ENCODE data around the gene GALNT2. TPM values are rescaled to one million over a fixed set of nuclear protein-coding genes. Genes with fewer than 3 reads are reported as not detected.

The GALNT2 gene
- total RNA-seq, 1 experiment from 2014 or later, result 152 TPM

DNA sequence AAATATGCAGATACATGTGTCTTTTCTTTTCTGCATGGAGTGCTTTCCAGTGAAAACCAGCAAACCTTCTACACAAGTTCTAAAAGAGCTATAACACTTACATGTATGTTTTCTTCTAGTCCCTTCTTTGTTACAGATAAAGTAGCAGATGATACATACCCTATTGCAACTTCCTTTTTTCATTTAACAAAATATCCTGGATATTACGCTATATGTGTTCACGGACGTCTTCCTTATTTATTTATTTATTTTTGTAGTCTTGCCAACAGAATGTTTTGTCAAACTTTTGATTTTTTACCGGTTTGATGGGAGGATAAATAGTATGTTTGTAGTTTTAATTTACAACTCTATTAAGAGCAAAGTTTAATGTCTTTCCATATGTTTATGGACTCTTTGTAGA, 5.2 kb upstream of the GALNT2 start:
- Histone ChIP-seq H3K9me3 (ENCODE audit: control insufficient read depth, insufficient read depth, low read depth, low read length) (no peaks in the 10 kb centered on the region), H3K36me3 (ENCODE audit: control insufficient read depth, insufficient read depth, low read length) (no peaks in the 10 kb centered on the region), H3K27ac (ENCODE audit: low read length) (no peak overlapping the region), H3K4me3 (ENCODE audit: low read depth in 2 of 2, low read length in 2 of 2) (no peak overlapping the region), H3K27me3 (ENCODE audit: control insufficient read depth, insufficient read depth, low read length) (no peaks in the 10 kb centered on the region), H3K4me1 (ENCODE audit: control insufficient read depth, insufficient read depth, low read length) (peaks cover 11% of the 10 kb centered on the region)
- ChIA-PET CTCF (no interaction called here), POLR2A (no interaction called here)
- no TSS peak for BruUV-seq (replicated peaks)
- in situ Hi-C loops (cut with HindIII; ENCODE audit: low pct_unique_long_range_greater_than_20kb, low sequenced_read_pairs) (no loop called here), intact Hi-C loops (cut with micrococcal nuclease; ENCODE audit: unreplicated experiment) (loop anchor here (10.0 kb wide), 1 partner anchor 397 kb away; no protein-coding TSS in a partner anchor)
- ATAC-seq, result no peak
- TF ChIP-seq, protein P1, sequence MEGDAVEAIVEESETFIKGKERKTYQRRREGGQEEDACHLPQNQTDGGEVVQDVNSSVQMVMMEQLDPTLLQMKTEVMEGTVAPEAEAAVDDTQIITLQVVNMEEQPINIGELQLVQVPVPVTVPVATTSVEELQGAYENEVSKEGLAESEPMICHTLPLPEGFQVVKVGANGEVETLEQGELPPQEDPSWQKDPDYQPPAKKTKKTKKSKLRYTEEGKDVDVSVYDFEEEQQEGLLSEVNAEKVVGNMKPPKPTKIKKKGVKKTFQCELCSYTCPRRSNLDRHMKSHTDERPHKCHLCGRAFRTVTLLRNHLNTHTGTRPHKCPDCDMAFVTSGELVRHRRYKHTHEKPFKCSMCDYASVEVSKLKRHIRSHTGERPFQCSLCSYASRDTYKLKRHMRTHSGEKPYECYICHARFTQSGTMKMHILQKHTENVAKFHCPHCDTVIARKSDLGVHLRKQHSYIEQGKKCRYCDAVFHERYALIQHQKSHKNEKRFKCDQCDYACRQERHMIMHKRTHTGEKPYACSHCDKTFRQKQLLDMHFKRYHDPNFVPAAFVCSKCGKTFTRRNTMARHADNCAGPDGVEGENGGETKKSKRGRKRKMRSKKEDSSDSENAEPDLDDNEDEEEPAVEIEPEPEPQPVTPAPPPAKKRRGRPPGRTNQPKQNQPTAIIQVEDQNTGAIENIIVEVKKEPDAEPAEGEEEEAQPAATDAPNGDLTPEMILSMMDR (IDR thresholded peaks at IDR 0.05), result no peak
- no peak for TF ChIP-seq POLR2AphosphoS5 (IDR thresholded peaks at IDR 0.05; ENCODE audit: low read depth, low read length)
- TF ChIP-seq SIN3A (IDR thresholded peaks at IDR 0.05; ENCODE audit: borderline replicate concordance, insufficient read depth, low read depth, low read length), result no peak
- no peak for DNase-seq (ENCODE audit: low read depth, low spot score)

DNA sequence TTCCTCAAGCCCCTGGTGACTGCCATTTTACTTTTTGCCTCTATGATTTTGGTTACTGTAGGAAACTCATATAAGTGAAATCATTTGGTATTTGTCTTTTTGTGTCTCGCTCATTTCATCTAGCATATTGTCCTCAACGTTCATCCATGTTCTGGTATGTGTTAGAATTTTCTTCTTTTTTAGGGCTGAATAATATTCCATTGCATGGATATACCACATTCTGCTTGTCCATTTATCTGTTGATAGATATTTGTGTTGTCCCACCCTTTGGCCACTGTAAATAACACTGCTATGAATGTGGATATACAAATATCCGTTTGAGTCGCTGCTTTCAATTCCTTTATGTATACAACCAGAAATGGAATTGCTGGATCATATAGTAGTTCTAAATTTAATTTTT, 4.5 kb upstream of the GALNT2 start:
- no peak overlapping the region for H3K4me3 ChIP-seq (ENCODE audit: low read depth in 2 of 2, low read length in 2 of 2)
- intact Hi-C loops (cut with micrococcal nuclease; ENCODE audit: unreplicated experiment) (loop anchor here (10.0 kb wide), 1 partner anchor 398 kb away; no protein-coding TSS in a partner anchor), in situ Hi-C loops (cut with HindIII; ENCODE audit: low pct_unique_long_range_greater_than_20kb, low sequenced_read_pairs) (no loop called here)
- H3K36me3 ChIP-seq (ENCODE audit: control insufficient read depth, insufficient read depth, low read length), result no peaks in the 10 kb centered on the region; the same call in 1 of the 2 replicates
- TF ChIP-seq, protein P1 (IDR thresholded peaks at IDR 0.05), result no peak
- TF ChIP-seq SIN3A (IDR thresholded peaks at IDR 0.05; ENCODE audit: borderline replicate concordance, insufficient read depth, low read depth, low read length) (no peak), POLR2AphosphoS5 (IDR thresholded peaks at IDR 0.05; ENCODE audit: low read depth, low read length) (no peak), TCF7L2 (IDR thresholded peaks at IDR 0.05; ENCODE audit: low read depth, low read length) (no peak)
- TF ChIP-seq, protein P2, sequence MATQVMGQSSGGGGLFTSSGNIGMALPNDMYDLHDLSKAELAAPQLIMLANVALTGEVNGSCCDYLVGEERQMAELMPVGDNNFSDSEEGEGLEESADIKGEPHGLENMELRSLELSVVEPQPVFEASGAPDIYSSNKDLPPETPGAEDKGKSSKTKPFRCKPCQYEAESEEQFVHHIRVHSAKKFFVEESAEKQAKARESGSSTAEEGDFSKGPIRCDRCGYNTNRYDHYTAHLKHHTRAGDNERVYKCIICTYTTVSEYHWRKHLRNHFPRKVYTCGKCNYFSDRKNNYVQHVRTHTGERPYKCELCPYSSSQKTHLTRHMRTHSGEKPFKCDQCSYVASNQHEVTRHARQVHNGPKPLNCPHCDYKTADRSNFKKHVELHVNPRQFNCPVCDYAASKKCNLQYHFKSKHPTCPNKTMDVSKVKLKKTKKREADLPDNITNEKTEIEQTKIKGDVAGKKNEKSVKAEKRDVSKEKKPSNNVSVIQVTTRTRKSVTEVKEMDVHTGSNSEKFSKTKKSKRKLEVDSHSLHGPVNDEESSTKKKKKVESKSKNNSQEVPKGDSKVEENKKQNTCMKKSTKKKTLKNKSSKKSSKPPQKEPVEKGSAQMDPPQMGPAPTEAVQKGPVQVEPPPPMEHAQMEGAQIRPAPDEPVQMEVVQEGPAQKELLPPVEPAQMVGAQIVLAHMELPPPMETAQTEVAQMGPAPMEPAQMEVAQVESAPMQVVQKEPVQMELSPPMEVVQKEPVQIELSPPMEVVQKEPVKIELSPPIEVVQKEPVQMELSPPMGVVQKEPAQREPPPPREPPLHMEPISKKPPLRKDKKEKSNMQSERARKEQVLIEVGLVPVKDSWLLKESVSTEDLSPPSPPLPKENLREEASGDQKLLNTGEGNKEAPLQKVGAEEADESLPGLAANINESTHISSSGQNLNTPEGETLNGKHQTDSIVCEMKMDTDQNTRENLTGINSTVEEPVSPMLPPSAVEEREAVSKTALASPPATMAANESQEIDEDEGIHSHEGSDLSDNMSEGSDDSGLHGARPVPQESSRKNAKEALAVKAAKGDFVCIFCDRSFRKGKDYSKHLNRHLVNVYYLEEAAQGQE (IDR thresholded peaks at IDR 0.05; ENCODE audit: insufficient read depth in 1 of 2, low read depth in 2 of 2, low read length in 1 of 2), result no peak
- no peaks in the 10 kb centered on the region for H3K9me3 ChIP-seq (ENCODE audit: control insufficient read depth, insufficient read depth, low read depth, low read length)
- H3K27ac ChIP-seq (ENCODE audit: low read length), result no peak overlapping the region
- CTCF ChIA-PET, result no interaction called here
- POLR2A ChIA-PET, result no interaction called here
- ATAC-seq, result no peak
- peaks cover 11% of the 10 kb centered on the region for H3K4me1 ChIP-seq (ENCODE audit: control insufficient read depth, insufficient read depth, low read length)
- H3K27me3 ChIP-seq (ENCODE audit: control insufficient read depth, insufficient read depth, low read length), result no peaks in the 10 kb centered on the region
- DNase-seq (ENCODE audit: low read depth, low spot score), result no peak
- BruUV-seq (replicated peaks), result no TSS peak
